Measurements from ENCODE around the gene IL4I1. TPM values are rescaled to one million over a fixed set of nuclear protein-coding genes. Genes with fewer than 3 reads are reported as not detected.

Gene IL4I1
- total RNA-seq, 1 experiment from 2014 or later: 0.71 TPM

DNA sequence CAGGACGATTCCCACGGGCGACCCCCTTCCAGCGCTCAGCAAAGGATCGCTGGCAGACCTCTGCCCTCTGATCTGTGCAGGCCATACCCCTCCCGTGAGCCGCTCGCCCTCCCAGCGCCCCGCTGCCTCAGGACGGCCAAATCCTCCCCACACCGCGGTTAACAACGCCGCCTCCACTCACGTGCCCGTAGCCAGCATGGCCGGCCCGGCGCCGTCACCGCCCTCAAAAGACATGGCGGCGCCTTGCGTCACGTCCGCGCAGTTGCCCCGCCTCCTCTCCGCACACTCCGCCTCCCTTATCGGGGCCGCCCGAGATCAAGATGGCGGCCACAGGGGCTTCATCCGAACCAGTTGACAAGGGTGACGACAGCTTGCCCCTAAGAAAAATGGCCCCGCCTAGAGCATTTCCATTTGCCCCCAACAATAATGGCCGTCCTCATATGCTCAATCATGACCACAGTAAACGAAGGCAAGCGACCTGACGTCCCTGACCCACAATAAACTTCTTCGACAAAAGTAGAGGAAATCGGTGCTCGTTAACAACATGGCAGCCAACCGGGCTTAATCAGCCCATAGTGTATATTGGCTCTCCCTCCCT, 20.2 kb downstream of the IL4I1 start:
- Histone ChIP-seq H3K27ac (ENCODE audit: low read depth, low read length) (peak overlapping the region; percentile 98), H3K9me2 (ENCODE audit: insufficient read depth) (no peaks in the 10 kb centered on the region), H3K79me2 (ENCODE audit: insufficient read depth, low read length) (peaks cover 35% of the 10 kb centered on the region), H3K27me3 (ENCODE audit: insufficient read depth, low read length) (no peaks in the 10 kb centered on the region), H3K4me1 (ENCODE audit: control insufficient read depth in 1 of 2, insufficient read depth in 2 of 2, low read length in 2 of 2) (peaks cover 11 to 28% of the 10 kb centered on the region in 2 experiments), H3K4me2 (ENCODE audit: low read length) (peak overlapping the region; percentile 99), H3K9me3 (ENCODE audit: control insufficient read depth in 1 of 2, insufficient read depth in 1 of 2, low read depth in 1 of 2, low read length in 2 of 2) (no peaks in the 10 kb centered on the region), H4K20me1 (ENCODE audit: insufficient read depth) (no peaks in the 10 kb centered on the region), H3K36me3 (ENCODE audit: control insufficient read depth in 1 of 2, insufficient read depth in 2 of 2, low read length in 2 of 2) (peaks cover 0 to 6% of the 10 kb centered on the region in 2 experiments; a peak in 1 of 4 replicates), H3K9ac (ENCODE audit: low read length) (peak overlapping the region; percentile 93), H2AFZ (ENCODE audit: low read depth, low read length, poor library complexity, severe bottlenecking) (peak overlapping the region; percentile 76), H3K4me3 (replicated peaks in 1 of 2; ENCODE audit: low read depth in 1 of 2, low read length in 2 of 2) (peak overlapping the region; percentile 79 to 89)
- DNase-seq (ENCODE audit: low read depth, low spot score): peak; percentile 98
- intact Hi-C loops (cut with micrococcal nuclease): loop anchor here (1.0 kb wide), 1 partner anchor 7 kb away; no protein-coding TSS in a partner anchor
- ATAC-seq: peak; percentile 61
- ChIA-PET CTCF (no interaction called here), POLR2A (interaction anchor here (0.8 to 2.1 kb wide), 10 partner anchors 7 to 200 kb away, joined by 3 to 6 read pairs (median 4); partner anchors contain the start of gene NUP62), RAD21 (ENCODE audit: low non-redundant PET in 1 of 2, low total read pairs in 2 of 2, uncharacterized antibody in 2 of 2, unreplicated experiment in 2 of 2) (no interaction called here)
- BruUV-seq (replicated peaks): no TSS peak
- TF ChIP-seq SP1 (IDR thresholded peaks at IDR 0.05; ENCODE audit: low read depth) (no peak), POLR2AphosphoS5 (IDR thresholded peaks at IDR 0.05; ENCODE audit: low read depth, low read length) (peak; percentile 58), JUND (IDR thresholded peaks at IDR 0.05) (no peak), SRF (IDR thresholded peaks at IDR 0.05; ENCODE audit: low read depth) (no peak), ZFX (IDR thresholded peaks at IDR 0.05) (no peak), YY1 (IDR thresholded peaks at IDR 0.05; ENCODE audit: extremely low read depth, insufficient replicate concordance, low read depth, low read length) (peak; percentile 100), CEBPB (IDR thresholded peaks at IDR 0.05; ENCODE audit: low read depth) (no peak), POLR2A (IDR thresholded peaks at IDR 0.05; ENCODE audit: borderline replicate concordance, extremely low read depth, insufficient read depth, insufficient read length) (peak; percentile 19), EZH2phosphoT487 (IDR thresholded peaks at IDR 0.05; ENCODE audit: borderline replicate concordance) (no peak), EZH2 (IDR thresholded peaks at IDR 0.05) (no peak), SIN3A (IDR thresholded peaks at IDR 0.05; ENCODE audit: low read depth) (no peak), RAD21 (IDR thresholded peaks at IDR 0.05; ENCODE audit: low read depth) (no peak), FOSL1 (IDR thresholded peaks at IDR 0.05; ENCODE audit: low read depth) (no peak), CBX3 (IDR thresholded peaks at IDR 0.05; ENCODE audit: low read depth) (no peak), EGR1 (IDR thresholded peaks at IDR 0.05; ENCODE audit: low read depth) (no peak), TCF7L2 (IDR thresholded peaks at IDR 0.05; ENCODE audit: borderline replicate concordance, extremely low read depth, insufficient read depth, insufficient read length) (no peak)
- TF ChIP-seq, protein P1, sequence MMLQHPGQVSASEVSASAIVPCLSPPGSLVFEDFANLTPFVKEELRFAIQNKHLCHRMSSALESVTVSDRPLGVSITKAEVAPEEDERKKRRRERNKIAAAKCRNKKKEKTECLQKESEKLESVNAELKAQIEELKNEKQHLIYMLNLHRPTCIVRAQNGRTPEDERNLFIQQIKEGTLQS (IDR thresholded peaks at IDR 0.05): no peak
- TF ChIP-seq, protein P2, sequence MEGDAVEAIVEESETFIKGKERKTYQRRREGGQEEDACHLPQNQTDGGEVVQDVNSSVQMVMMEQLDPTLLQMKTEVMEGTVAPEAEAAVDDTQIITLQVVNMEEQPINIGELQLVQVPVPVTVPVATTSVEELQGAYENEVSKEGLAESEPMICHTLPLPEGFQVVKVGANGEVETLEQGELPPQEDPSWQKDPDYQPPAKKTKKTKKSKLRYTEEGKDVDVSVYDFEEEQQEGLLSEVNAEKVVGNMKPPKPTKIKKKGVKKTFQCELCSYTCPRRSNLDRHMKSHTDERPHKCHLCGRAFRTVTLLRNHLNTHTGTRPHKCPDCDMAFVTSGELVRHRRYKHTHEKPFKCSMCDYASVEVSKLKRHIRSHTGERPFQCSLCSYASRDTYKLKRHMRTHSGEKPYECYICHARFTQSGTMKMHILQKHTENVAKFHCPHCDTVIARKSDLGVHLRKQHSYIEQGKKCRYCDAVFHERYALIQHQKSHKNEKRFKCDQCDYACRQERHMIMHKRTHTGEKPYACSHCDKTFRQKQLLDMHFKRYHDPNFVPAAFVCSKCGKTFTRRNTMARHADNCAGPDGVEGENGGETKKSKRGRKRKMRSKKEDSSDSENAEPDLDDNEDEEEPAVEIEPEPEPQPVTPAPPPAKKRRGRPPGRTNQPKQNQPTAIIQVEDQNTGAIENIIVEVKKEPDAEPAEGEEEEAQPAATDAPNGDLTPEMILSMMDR (IDR thresholded peaks at IDR 0.05 in 2 of 3, conservative IDR thresholded peaks at IDR 0.05 in 1 of 3; ENCODE audit: borderline replicate concordance in 1 of 3, insufficient read depth in 1 of 3, low read depth in 2 of 3, low read length in 2 of 3): no peak
- TF ChIP-seq, protein P3, sequence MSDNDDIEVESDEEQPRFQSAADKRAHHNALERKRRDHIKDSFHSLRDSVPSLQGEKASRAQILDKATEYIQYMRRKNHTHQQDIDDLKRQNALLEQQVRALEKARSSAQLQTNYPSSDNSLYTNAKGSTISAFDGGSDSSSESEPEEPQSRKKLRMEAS (IDR thresholded peaks at IDR 0.05): no peak
- TF ChIP-seq, protein P4, sequence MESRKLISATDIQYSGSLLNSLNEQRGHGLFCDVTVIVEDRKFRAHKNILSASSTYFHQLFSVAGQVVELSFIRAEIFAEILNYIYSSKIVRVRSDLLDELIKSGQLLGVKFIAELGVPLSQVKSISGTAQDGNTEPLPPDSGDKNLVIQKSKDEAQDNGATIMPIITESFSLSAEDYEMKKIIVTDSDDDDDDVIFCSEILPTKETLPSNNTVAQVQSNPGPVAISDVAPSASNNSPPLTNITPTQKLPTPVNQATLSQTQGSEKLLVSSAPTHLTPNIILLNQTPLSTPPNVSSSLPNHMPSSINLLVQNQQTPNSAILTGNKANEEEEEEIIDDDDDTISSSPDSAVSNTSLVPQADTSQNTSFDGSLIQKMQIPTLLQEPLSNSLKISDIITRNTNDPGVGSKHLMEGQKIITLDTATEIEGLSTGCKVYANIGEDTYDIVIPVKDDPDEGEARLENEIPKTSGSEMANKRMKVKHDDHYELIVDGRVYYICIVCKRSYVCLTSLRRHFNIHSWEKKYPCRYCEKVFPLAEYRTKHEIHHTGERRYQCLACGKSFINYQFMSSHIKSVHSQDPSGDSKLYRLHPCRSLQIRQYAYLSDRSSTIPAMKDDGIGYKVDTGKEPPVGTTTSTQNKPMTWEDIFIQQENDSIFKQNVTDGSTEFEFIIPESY (IDR thresholded peaks at IDR 0.05; ENCODE audit: extremely low read depth, insufficient replicate concordance, low read length): peak; percentile 15
- TF ChIP-seq, protein P5, sequence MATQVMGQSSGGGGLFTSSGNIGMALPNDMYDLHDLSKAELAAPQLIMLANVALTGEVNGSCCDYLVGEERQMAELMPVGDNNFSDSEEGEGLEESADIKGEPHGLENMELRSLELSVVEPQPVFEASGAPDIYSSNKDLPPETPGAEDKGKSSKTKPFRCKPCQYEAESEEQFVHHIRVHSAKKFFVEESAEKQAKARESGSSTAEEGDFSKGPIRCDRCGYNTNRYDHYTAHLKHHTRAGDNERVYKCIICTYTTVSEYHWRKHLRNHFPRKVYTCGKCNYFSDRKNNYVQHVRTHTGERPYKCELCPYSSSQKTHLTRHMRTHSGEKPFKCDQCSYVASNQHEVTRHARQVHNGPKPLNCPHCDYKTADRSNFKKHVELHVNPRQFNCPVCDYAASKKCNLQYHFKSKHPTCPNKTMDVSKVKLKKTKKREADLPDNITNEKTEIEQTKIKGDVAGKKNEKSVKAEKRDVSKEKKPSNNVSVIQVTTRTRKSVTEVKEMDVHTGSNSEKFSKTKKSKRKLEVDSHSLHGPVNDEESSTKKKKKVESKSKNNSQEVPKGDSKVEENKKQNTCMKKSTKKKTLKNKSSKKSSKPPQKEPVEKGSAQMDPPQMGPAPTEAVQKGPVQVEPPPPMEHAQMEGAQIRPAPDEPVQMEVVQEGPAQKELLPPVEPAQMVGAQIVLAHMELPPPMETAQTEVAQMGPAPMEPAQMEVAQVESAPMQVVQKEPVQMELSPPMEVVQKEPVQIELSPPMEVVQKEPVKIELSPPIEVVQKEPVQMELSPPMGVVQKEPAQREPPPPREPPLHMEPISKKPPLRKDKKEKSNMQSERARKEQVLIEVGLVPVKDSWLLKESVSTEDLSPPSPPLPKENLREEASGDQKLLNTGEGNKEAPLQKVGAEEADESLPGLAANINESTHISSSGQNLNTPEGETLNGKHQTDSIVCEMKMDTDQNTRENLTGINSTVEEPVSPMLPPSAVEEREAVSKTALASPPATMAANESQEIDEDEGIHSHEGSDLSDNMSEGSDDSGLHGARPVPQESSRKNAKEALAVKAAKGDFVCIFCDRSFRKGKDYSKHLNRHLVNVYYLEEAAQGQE (IDR thresholded peaks at IDR 0.05; ENCODE audit: low read depth): no peak
